Gastroesophageal sphincter (tissue), 4 donors: Measurements from ENCODE around the gene UNC13D. TPM values are rescaled to one million over a fixed set of nuclear protein-coding genes. Genes with fewer than 3 reads are reported as not detected.
A peak's percentile ranks its signal among the peaks of the same experiment; 100 is the strongest.

Experiments
- ATAC-seq: fragments of 150-250 bp; one replicate; pipeline ENCODE4 v1.9.1; 2016; ENCODE audit warnings: mild to moderate bottlenecking, moderate library complexity
- H3K27ac ChIP-seq, 4 donors: fragments of 200-600 bp; sonication (generic) in 3 of 4; 1 replicate in 3 of 4; 2 replicates in 1 of 4; pipeline ENCODE4 v1.5.1; 2016 to 2019
- H3K27me3 ChIP-seq: fragments of 200-600 bp; sonication (generic); one replicate; pipeline ENCODE4 v1.5.1; 2019
- H3K36me3 ChIP-seq, 2 donors: fragments of 200-600 bp; sonication (generic); one replicate each; pipeline ENCODE4 v1.5.1; 2019; ENCODE audit warnings: control low read depth in 1 of 2
- H3K4me1 ChIP-seq, 3 donors: fragments of 200-600 bp; sonication (generic); 1 replicate in 2 of 3; 2 replicates in 1 of 3; pipeline ENCODE4 v1.5.1; 2016 to 2019; ENCODE audit warnings: control low read depth in 2 of 3
- H3K4me3 ChIP-seq, 2 donors: fragments of 200-600 bp; sonication (generic); one replicate each; pipeline ENCODE4 v1.5.1; 2019; ENCODE audit warnings: mild to moderate bottlenecking in 1 of 2, moderate library complexity in 1 of 2
- H3K9me3 ChIP-seq, 3 donors: fragments of 200-600 bp; sonication (generic); one replicate each; pipeline ENCODE4 v1.5.1; 2017 to 2019; ENCODE audit warnings: control low read depth in 2 of 3
- EP300 ChIP-seq: sonication (generic); formaldehyde crosslinking; IDR thresholded peaks from one replicate; pipeline ENCODE4 v1.6.1; 2017; ENCODE audit warnings: antibody characterized with exemption, mild to moderate bottlenecking
- POLR2A ChIP-seq, 2 donors: fragments of 450-650 bp; IDR thresholded peaks; one replicate each; pipeline ENCODE4 v1.6.1; 2017; ENCODE audit warnings: antibody characterized with exemption in 2 of 2, mild to moderate bottlenecking in 2 of 2, moderate library complexity in 1 of 2
- POLR2AphosphoS5 ChIP-seq: sonication (generic); formaldehyde crosslinking; IDR thresholded peaks from one replicate; pipeline ENCODE4 v1.6.1; 2017; ENCODE audit warnings: antibody characterized with exemption
- WGBS, 2 donors: methylation state at CpG; one replicate each; pipeline ENCODE4 v1.1.5; 2018; ENCODE audit warnings: low coverage in 1 of 2; 5-methylcytosine and 5-hydroxymethylcytosine counted together
- total RNA-seq, 4 donors: library from RNA; depleted of rRNA; stranded (reverse); fragments of >200 nt; gene quantifications; one replicate each; pipeline ENCODE4 v1.1.0, GENCODE V29; 2016
- TF ChIP-seq, protein P1 (sequence below), 4 experiments: fragments of 200-600 bp in 2 of 4; fragments of 450-650 bp in 2 of 4; sonication (generic) in 1 of 4; IDR thresholded peaks; one replicate each; pipeline ENCODE4 v1.5.1; 2017 to 2019; ENCODE audit warnings: antibody characterized with exemption in 4 of 4, mild to moderate bottlenecking in 2 of 4, moderate library complexity in 2 of 4

Gene UNC13D
- total RNA-seq, 4 donors from 2014 or later, result 2.6 to 10.8 (median 5.6) TPM

GRCh38 chr17:75881678-75882454, 37.7 kb upstream of the UNC13D start:
- 82 to 91% methylated on average over 8 to 9 of the region's 15 CpGs for WGBS, 2 donors
- Histone ChIP-seq H3K9me3 (no peaks in the 10 kb centered on the region), H3K27me3 (no peaks in the 10 kb centered on the region), H3K27ac (no peak overlapping the region), H3K36me3 (no peaks in the 10 kb centered on the region), H3K4me3 (no peak overlapping the region), H3K4me1 (peaks cover 0 to 23% (median 1%) of the 10 kb centered on the region in 3 donors)
- ATAC-seq, result no peak
- TF ChIP-seq EP300, result no peak
- TF ChIP-seq POLR2A (IDR thresholded peaks at IDR 0.05), result no peak
- TF ChIP-seq, protein P1, sequence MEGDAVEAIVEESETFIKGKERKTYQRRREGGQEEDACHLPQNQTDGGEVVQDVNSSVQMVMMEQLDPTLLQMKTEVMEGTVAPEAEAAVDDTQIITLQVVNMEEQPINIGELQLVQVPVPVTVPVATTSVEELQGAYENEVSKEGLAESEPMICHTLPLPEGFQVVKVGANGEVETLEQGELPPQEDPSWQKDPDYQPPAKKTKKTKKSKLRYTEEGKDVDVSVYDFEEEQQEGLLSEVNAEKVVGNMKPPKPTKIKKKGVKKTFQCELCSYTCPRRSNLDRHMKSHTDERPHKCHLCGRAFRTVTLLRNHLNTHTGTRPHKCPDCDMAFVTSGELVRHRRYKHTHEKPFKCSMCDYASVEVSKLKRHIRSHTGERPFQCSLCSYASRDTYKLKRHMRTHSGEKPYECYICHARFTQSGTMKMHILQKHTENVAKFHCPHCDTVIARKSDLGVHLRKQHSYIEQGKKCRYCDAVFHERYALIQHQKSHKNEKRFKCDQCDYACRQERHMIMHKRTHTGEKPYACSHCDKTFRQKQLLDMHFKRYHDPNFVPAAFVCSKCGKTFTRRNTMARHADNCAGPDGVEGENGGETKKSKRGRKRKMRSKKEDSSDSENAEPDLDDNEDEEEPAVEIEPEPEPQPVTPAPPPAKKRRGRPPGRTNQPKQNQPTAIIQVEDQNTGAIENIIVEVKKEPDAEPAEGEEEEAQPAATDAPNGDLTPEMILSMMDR (IDR thresholded peaks at IDR 0.05), result no peak
- TF ChIP-seq POLR2AphosphoS5, result no peak

DNA sequence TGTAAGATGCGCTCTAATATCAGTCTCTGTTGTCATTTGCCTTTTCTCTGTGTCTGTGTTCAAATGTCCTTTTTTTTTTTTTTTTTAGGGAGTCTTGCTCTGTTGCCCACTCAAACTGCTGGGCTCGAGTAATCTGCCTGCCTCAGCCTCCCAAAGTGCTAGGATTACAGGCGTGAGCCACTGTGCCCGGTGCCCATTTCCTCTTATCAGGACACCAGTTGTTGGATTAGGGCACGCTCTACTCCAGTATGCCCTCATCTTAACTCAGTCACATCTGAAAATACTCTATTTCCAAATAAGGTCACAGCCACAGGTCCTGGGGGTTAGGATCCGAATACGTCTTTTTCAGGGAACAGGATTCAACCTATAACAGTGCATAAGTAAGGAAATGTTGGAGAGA, 36.1 kb upstream of the UNC13D start:
- peak overlapping the region in 2 of 4 donors; percentile 14 to 24 for H3K27ac ChIP-seq
- H3K4me1 ChIP-seq, result peaks cover 8 to 39% (median 17%) of the 10 kb centered on the region in 3 donors
- no peak for ATAC-seq
- H3K36me3 ChIP-seq, result peaks cover 0 to 7% of the 10 kb centered on the region in 2 donors
- H3K4me3 ChIP-seq, result no peak overlapping the region
- TF ChIP-seq, protein P1 (IDR thresholded peaks at IDR 0.05), result no peak
- no peak for TF ChIP-seq EP300
- 74 to 83% methylated on average over 1 to 7 of the region's 7 CpGs for WGBS, 2 donors
- H3K27me3 ChIP-seq, result no peaks in the 10 kb centered on the region
- H3K9me3 ChIP-seq, result no peaks in the 10 kb centered on the region

GRCh38 chr17:75878174-75878998, 34.2 kb upstream of the UNC13D start, which contains the start of gene TRIM47:
Gene TRIM47 (minus strand): TSS chr17:75878581. CDS start chr17:75878548, 33 bp downstream.
- H3K4me3 ChIP-seq, result peak within 1 kb of the TSS; percentile 44 to 92
- peak; percentile 86 to 90 for TF ChIP-seq POLR2A (IDR thresholded peaks at IDR 0.05)
- no peak for TF ChIP-seq EP300
- TF ChIP-seq POLR2AphosphoS5, result peak; percentile 80
- TF ChIP-seq, protein P1 (IDR thresholded peaks at IDR 0.05), result peak in 3 of 4 experiments; percentile 30 to 59 (median 41)
- H3K4me1 ChIP-seq, result peaks cover 8 to 58% (median 36%) of the 10 kb centered on the region in 3 donors
- no peaks in the 10 kb centered on the region for H3K9me3 ChIP-seq
- peak; percentile 81 for ATAC-seq
- peak within 1 kb of the TSS; percentile 66 to 99 (median 96) for H3K27ac ChIP-seq
- H3K27me3 ChIP-seq, result no peaks in the 10 kb centered on the region
- H3K36me3 ChIP-seq, result peaks cover 0 to 24% of the 10 kb centered on the region in 2 donors
- 5 to 7% methylated on average over 6 of the region's 87 CpGs for WGBS, 2 donors

DNA sequence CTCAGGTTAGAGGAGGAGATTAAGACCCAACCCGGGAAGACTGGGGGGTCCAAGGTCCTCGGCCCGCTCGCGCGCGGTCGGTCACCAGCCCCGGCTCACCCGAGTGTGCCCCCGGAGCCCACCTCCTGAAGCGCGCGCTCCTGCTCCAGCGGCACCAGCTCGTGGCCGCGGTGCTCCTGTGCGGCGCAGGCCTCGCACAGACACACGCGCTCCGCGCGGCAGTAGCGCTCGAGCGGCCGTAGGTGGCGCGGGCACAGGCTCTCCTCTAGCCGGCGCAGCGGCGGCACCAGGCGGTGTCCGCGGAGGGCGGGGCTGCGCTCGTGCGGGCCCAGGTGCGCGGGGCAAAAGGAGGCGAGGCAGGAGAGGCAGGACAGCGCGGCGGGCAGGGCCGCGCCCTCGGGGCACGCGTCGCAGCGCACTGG, 33.6 kb upstream of the UNC13D start:
- H3K4me1 ChIP-seq, result peaks cover 12 to 64% (median 42%) of the 10 kb centered on the region in 3 donors
- peak overlapping the region; percentile 44 to 92 for H3K4me3 ChIP-seq
- H3K27ac ChIP-seq, result peak overlapping the region; percentile 66 to 99 (median 96)
- TF ChIP-seq, protein P1 (IDR thresholded peaks at IDR 0.05), result peak in 3 of 4 experiments; percentile 48 to 88 (median 85)
- TF ChIP-seq POLR2A (IDR thresholded peaks at IDR 0.05) (peak in 1 of 2 donors; percentile 7), EP300 (no peak), POLR2AphosphoS5 (peak; percentile 55)
- no peaks in the 10 kb centered on the region for H3K27me3 ChIP-seq
- WGBS, 2 donors, result 0% methylated on average over 1 of the region's 56 CpGs; no CpG with 5 or more reads in 1 of the 2 donors
- peak; percentile 75 for ATAC-seq
- H3K36me3 ChIP-seq, result peaks cover 0 to 24% of the 10 kb centered on the region in 2 donors
- no peaks in the 10 kb centered on the region for H3K9me3 ChIP-seq
